Calu3 (cell line): ENCODE results near the gene HMGA1. TPM values are rescaled to one million over a fixed set of nuclear protein-coding genes. Genes with fewer than 3 reads are reported as not detected.

Source experiments
- BruUV-seq: library from RNA; stranded (reverse); fragments of 400-500 nt; replicated peaks from 2 replicates; lab custom pipeline; 2021; lab: Mats Ljungman, UMichigan
- CTCF ChIA-PET: fragments of 300-600 bp; sonication (Branson Sonifier 250); formaldehyde crosslinking; loops from one replicate; lab custom pipeline; 2022; ENCODE audit warnings: antibody characterized with exemption; lab: Charles Lee
- DNase-seq: peaks from one replicate; pipeline ENCODE4 v3.0.0; 2022
- H3K27ac Mint-ChIP-seq: one replicate; pipeline ENCODE4 v1.8.0; 2022; ENCODE audit warnings: mixed read lengths; ENCODE audit not compliant: unreplicated experiment
- H3K27me3 Mint-ChIP-seq: one replicate; pipeline ENCODE4 v1.8.0; 2022; ENCODE audit warnings: mixed read lengths; ENCODE audit not compliant: unreplicated experiment
- H3K36me3 Mint-ChIP-seq: one replicate; pipeline ENCODE4 v1.8.0; 2022; ENCODE audit warnings: mild to moderate bottlenecking, moderate library complexity, mixed read lengths; ENCODE audit not compliant: insufficient read depth, unreplicated experiment
- H3K4me1 Mint-ChIP-seq: one replicate; pipeline ENCODE4 v1.8.0; 2022; ENCODE audit warnings: mild to moderate bottlenecking, low read depth, mixed read lengths; ENCODE audit not compliant: unreplicated experiment
- H3K4me3 Mint-ChIP-seq: one replicate; pipeline ENCODE4 v1.8.0; 2022; ENCODE audit warnings: mild to moderate bottlenecking, low read depth, moderate library complexity, mixed read lengths; ENCODE audit not compliant: unreplicated experiment
- H3K9me3 Mint-ChIP-seq: one replicate; pipeline ENCODE4 v1.8.0; 2022; ENCODE audit warnings: low read depth, mixed read lengths; ENCODE audit not compliant: unreplicated experiment
- CTCF ChIP-seq: fragments of 200-600 bp; IDR thresholded peaks from one replicate; pipeline ENCODE4 v1.8.0; 2022; ENCODE audit warnings: antibody characterized with exemption; ENCODE audit not compliant: unreplicated experiment
- intact Hi-C: fragments of 100-400 bp; cut with micrococcal nuclease; formaldehyde crosslinking; loops from one replicate; pipeline ENCODE4 v1.10.0; 2022; ENCODE audit not compliant: unreplicated experiment
- total RNA-seq: library from RNA; stranded (reverse); gene quantifications from 2 replicates; pipeline ENCODE4 v1.2.3, GENCODE V29; 2022

The HMGA1 gene
- total RNA-seq, 1 experiment from 2014 or later = 1,138 TPM

GRCh38 chr6:34246249-34246562 lies 9.5 kb downstream of the HMGA1 start:
- no peak for DNase-seq
- H3K9me3 Mint-ChIP-seq = no peaks in the 10 kb centered on the region
- intact Hi-C loops = no loop called here
- peaks cover 85% of the 10 kb centered on the region for H3K36me3 Mint-ChIP-seq
- no peak for TF ChIP-seq CTCF
- CTCF ChIA-PET = interaction anchor here (0.6 to 5.4 kb wide), 5 partner anchors 10 to 170 kb away, joined by 3 to 107 read pairs (median 4); partner anchors contain the start of gene HMGA1
- H3K27me3 Mint-ChIP-seq = no peaks in the 10 kb centered on the region
- peaks cover 74% of the 10 kb centered on the region for H3K4me1 Mint-ChIP-seq
- peak overlapping the region; percentile 81 for H3K4me3 Mint-ChIP-seq
- peak overlapping the region; percentile 97 for H3K27ac Mint-ChIP-seq
- no TSS peak for BruUV-seq

- no peaks in the 10 kb centered on the region for H3K9me3 Mint-ChIP-seq
- H3K4me3 Mint-ChIP-seq = peak overlapping the region; percentile 81
- peak; percentile 87 for DNase-seq
- CTCF ChIA-PET = interaction anchor here (0.6 to 5.4 kb wide), 5 partner anchors 10 to 169 kb away, joined by 3 to 107 read pairs (median 4); partner anchors contain the start of gene HMGA1
- peaks cover 68% of the 10 kb centered on the region for H3K4me1 Mint-ChIP-seq
- BruUV-seq = no TSS peak
- no peaks in the 10 kb centered on the region for H3K27me3 Mint-ChIP-seq
- peaks cover 79% of the 10 kb centered on the region for H3K36me3 Mint-ChIP-seq
- intact Hi-C loops = no loop called here
- peak; percentile 65 for TF ChIP-seq CTCF
- H3K27ac Mint-ChIP-seq = peak overlapping the region; percentile 97
These were observed 10.1 kb downstream of the HMGA1 start for GRCh38 chr6:34246563-34247391.

GRCh38 chr6:34247481-34248197 lies 11.0 kb downstream of the HMGA1 start:
- TF ChIP-seq CTCF = no peak
- peaks cover 66% of the 10 kb centered on the region for H3K4me1 Mint-ChIP-seq
- CTCF ChIA-PET = interaction anchor here (0.6 to 5.4 kb wide), 5 partner anchors 37 to 168 kb away, joined by 3 to 107 read pairs (median 12); partner anchors contain the start of gene NUDT3

GRCh38 chr6:34248198-34248726 lies 11.6 kb downstream of the HMGA1 start:
- peaks cover 65% of the 10 kb centered on the region for H3K36me3 Mint-ChIP-seq
- intact Hi-C loops = loop anchor here (1.0 kb wide), 1 partner anchor 144 kb away; the partner anchor contains the start of gene NUDT3
- TF ChIP-seq CTCF = no peak
- CTCF ChIA-PET = interaction anchor here (0.6 to 5.4 kb wide), 4 partner anchors 38 to 167 kb away, joined by 3 to 107 read pairs (median 21); partner anchors contain the start of gene NUDT3
- H3K9me3 Mint-ChIP-seq = no peaks in the 10 kb centered on the region
- H3K4me3 Mint-ChIP-seq = peak overlapping the region; percentile 81
- H3K27me3 Mint-ChIP-seq = no peaks in the 10 kb centered on the region
- H3K4me1 Mint-ChIP-seq = peaks cover 62% of the 10 kb centered on the region
- BruUV-seq = TSS peak; percentile 84
- H3K27ac Mint-ChIP-seq = peak overlapping the region; percentile 97
- DNase-seq = peak; percentile 69

More at GRCh38 chr6:34247481-34248197, 11.0 kb downstream of the HMGA1 start:
- Mint-ChIP-seq H3K27ac (peak overlapping the region; percentile 97), H3K27me3 (no peaks in the 10 kb centered on the region), H3K4me3 (peak overlapping the region; percentile 81), H3K36me3 (peaks cover 71% of the 10 kb centered on the region), H3K9me3 (no peaks in the 10 kb centered on the region)
- intact Hi-C loops = loop anchor here (1.0 kb wide), 1 partner anchor 145 kb away; the partner anchor contains the start of gene NUDT3
- no peak for DNase-seq
- BruUV-seq = no TSS peak
